ENCODE measurements around the gene TM4SF5. TPM values are rescaled to one million over a fixed set of nuclear protein-coding genes. Genes with fewer than 3 reads are reported as not detected.

Gene TM4SF5
- total and polyA plus RNA-seq, 10 of the 15 experiments (the other 5 are each of a cell fraction or from before 2014, with no cell fraction given), result 0.40 TPM; not detected in 9

DNA sequence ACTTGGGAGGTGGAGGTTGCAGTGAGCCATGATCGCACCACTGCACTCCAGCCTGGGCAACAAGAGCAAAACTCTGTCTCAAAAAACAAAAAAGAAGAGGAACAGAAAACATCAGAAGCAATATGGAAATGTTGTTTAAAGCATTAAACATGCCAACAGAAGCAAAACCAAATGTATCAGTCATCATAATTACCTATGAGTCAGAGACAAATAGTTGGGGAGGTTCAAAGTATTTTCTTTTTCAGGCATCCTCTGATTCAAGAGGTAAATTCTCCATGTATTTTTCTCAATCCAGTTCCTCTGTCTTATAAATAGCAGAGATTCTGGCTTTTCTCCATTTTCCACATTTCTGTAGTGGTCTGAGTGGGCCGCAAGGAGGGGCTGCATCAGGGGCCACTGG, 2.1 kb upstream of the TM4SF5 start:
- Histone ChIP-seq H3K27me3 (replicated peaks in 1 of 2; ENCODE audit: control insufficient read depth in 2 of 2, insufficient read depth in 2 of 2, low read length in 1 of 2) (no peaks in the 10 kb centered on the region), H3K79me2 (ENCODE audit: control insufficient read depth, insufficient read depth, low read length) (no peaks in the 10 kb centered on the region), H3K36me3 (ENCODE audit: control insufficient read depth in 2 of 2, insufficient read depth in 2 of 2, low read length in 1 of 2) (no peaks in the 10 kb centered on the region), H3K9me3 (replicated peaks; ENCODE audit: control insufficient read depth, insufficient read depth, low read length) (no peaks in the 10 kb centered on the region), H3K9ac (ENCODE audit: control insufficient read depth, insufficient read depth, low read length) (no peak overlapping the region), H3K4me3 (no peak overlapping the region), H3K27ac (ENCODE audit: control insufficient read depth, insufficient read depth) (no peak overlapping the region), H4K20me1 (ENCODE audit: control insufficient read depth, insufficient read depth) (no peaks in the 10 kb centered on the region), H2AFZ (ENCODE audit: control insufficient read depth, low read depth, low read length) (no peak overlapping the region), H3K4me1 (ENCODE audit: control insufficient read depth, insufficient read depth, low read length) (peaks cover 9% of the 10 kb centered on the region; the same call in 1 of the 2 replicates), H3K4me2 (ENCODE audit: control insufficient read depth, insufficient read depth) (no peak overlapping the region)
- ChIA-PET SMC1A (ENCODE audit: uncharacterized antibody, unreplicated experiment) (no interaction called here), RAD21 (ENCODE audit: unreplicated experiment) (no interaction called here), POLR2A (interaction anchor here (0.6 kb wide), 1 partner anchor 728 kb away, joined by 6 read pairs; no protein-coding TSS in a partner anchor), CTCF (no interaction called here)
- DNase-seq (ENCODE audit: low read depth, low spot score) (no peak), FAIRE-seq (no peak), ATAC-seq (no peak)
- BruUV-seq (replicated peaks), result no TSS peak
- WGBS (ENCODE audit: insufficient coverage, insufficient replicate concordance, low lambda C conversion rate, missing lambda C conversion rate), result 19% methylated on average over 2 of the region's 2 CpGs
- intact Hi-C loops (cut with micrococcal nuclease; ENCODE audit: unreplicated experiment) (no loop called here), in situ Hi-C loops (cut with MboI) (no loop called here)
- TF ChIP-seq, protein P1, sequence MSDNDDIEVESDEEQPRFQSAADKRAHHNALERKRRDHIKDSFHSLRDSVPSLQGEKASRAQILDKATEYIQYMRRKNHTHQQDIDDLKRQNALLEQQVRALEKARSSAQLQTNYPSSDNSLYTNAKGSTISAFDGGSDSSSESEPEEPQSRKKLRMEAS (IDR thresholded peaks at IDR 0.05; ENCODE audit: low read depth, low read length), result no peak
- TF ChIP-seq TCF3 (IDR thresholded peaks at IDR 0.05; ENCODE audit: borderline replicate concordance, insufficient read depth, low read depth, low read length) (no peak), STAT1 (conservative IDR thresholded peaks at IDR 0.05) (no peak), CBX5 (IDR thresholded peaks at IDR 0.05; ENCODE audit: low read depth) (no peak), MEF2B (IDR thresholded peaks at IDR 0.05; ENCODE audit: partially characterized antibody, poor library complexity, severe bottlenecking) (no peak), CHD1 (IDR thresholded peaks at IDR 0.05; ENCODE audit: low read depth, low read length) (no peak), SREBF2 (IDR thresholded peaks at IDR 0.05; ENCODE audit: low read length) (no peak), ATF7 (IDR thresholded peaks at IDR 0.05; ENCODE audit: low read depth) (no peak), TARDBP (IDR thresholded peaks at IDR 0.05; ENCODE audit: borderline replicate concordance) (no peak), NFYA (IDR thresholded peaks at IDR 0.05; ENCODE audit: borderline replicate concordance, low read depth, low read length) (no peak), MEF2A (IDR thresholded peaks at IDR 0.05; ENCODE audit: insufficient read depth, low read depth, low read length) (no peak), PML (IDR thresholded peaks at IDR 0.05; ENCODE audit: low read length) (no peak), RB1 (IDR thresholded peaks at IDR 0.05; ENCODE audit: borderline replicate concordance) (no peak), NFIC (IDR thresholded peaks at IDR 0.05; ENCODE audit: low read depth, low read length) (no peak), ZNF274 (IDR thresholded peaks at IDR 0.05; ENCODE audit: insufficient read depth, insufficient read length) (no peak), CHD2 (IDR thresholded peaks at IDR 0.05; ENCODE audit: borderline replicate concordance, low read depth, low read length) (no peak)
- TF ChIP-seq, protein P2, sequence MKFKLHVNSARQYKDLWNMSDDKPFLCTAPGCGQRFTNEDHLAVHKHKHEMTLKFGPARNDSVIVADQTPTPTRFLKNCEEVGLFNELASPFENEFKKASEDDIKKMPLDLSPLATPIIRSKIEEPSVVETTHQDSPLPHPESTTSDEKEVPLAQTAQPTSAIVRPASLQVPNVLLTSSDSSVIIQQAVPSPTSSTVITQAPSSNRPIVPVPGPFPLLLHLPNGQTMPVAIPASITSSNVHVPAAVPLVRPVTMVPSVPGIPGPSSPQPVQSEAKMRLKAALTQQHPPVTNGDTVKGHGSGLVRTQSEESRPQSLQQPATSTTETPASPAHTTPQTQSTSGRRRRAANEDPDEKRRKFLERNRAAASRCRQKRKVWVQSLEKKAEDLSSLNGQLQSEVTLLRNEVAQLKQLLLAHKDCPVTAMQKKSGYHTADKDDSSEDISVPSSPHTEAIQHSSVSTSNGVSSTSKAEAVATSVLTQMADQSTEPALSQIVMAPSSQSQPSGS (IDR thresholded peaks at IDR 0.05; ENCODE audit: low read length), result no peak
- TF ChIP-seq, protein P3, sequence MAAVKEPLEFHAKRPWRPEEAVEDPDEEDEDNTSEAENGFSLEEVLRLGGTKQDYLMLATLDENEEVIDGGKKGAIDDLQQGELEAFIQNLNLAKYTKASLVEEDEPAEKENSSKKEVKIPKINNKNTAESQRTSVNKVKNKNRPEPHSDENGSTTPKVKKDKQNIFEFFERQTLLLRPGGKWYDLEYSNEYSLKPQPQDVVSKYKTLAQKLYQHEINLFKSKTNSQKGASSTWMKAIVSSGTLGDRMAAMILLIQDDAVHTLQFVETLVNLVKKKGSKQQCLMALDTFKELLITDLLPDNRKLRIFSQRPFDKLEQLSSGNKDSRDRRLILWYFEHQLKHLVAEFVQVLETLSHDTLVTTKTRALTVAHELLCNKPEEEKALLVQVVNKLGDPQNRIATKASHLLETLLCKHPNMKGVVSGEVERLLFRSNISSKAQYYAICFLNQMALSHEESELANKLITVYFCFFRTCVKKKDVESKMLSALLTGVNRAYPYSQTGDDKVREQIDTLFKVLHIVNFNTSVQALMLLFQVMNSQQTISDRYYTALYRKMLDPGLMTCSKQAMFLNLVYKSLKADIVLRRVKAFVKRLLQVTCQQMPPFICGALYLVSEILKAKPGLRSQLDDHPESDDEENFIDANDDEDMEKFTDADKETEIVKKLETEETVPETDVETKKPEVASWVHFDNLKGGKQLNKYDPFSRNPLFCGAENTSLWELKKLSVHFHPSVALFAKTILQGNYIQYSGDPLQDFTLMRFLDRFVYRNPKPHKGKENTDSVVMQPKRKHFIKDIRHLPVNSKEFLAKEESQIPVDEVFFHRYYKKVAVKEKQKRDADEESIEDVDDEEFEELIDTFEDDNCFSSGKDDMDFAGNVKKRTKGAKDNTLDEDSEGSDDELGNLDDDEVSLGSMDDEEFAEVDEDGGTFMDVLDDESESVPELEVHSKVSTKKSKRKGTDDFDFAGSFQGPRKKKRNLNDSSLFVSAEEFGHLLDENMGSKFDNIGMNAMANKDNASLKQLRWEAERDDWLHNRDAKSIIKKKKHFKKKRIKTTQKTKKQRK (IDR thresholded peaks at IDR 0.05; ENCODE audit: low read depth, low read length), result no peak
- TF ChIP-seq, protein P4, sequence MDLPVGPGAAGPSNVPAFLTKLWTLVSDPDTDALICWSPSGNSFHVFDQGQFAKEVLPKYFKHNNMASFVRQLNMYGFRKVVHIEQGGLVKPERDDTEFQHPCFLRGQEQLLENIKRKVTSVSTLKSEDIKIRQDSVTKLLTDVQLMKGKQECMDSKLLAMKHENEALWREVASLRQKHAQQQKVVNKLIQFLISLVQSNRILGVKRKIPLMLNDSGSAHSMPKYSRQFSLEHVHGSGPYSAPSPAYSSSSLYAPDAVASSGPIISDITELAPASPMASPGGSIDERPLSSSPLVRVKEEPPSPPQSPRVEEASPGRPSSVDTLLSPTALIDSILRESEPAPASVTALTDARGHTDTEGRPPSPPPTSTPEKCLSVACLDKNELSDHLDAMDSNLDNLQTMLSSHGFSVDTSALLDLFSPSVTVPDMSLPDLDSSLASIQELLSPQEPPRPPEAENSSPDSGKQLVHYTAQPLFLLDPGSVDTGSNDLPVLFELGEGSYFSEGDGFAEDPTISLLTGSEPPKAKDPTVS (IDR thresholded peaks at IDR 0.05; ENCODE audit: low read depth, low read length), result no peak

Data from GM12878 (cell line).